Keratinocyte (primary cell): ENCODE results near the gene GZF1.

ENCODE experiments used
- CTCF ChIP-seq, 3 experiments: IDR thresholded peaks in 1 of 3; conservative IDR thresholded peaks in 1 of 3; optimal IDR thresholded peaks in 1 of 3; 2 replicates in 2 of 3; 3 replicates in 1 of 3; pipeline versions ENCODE3 to v1.5.1; 2011; ENCODE audit warnings: low read length in 3 of 3, mild to moderate bottlenecking in 3 of 3, moderate library complexity in 2 of 3, control low read depth in 1 of 3, inconsistent platforms in 1 of 3; ENCODE audit not compliant: insufficient read depth in 2 of 3; ENCODE audit errors: extremely low read depth in 1 of 3
- EZH2 ChIP-seq: IDR thresholded peaks from one replicate; pipeline ENCODE4 v1.6.1; 2012; ENCODE audit warnings: inconsistent platforms, mild to moderate bottlenecking, low read length, moderate library complexity

DNA sequence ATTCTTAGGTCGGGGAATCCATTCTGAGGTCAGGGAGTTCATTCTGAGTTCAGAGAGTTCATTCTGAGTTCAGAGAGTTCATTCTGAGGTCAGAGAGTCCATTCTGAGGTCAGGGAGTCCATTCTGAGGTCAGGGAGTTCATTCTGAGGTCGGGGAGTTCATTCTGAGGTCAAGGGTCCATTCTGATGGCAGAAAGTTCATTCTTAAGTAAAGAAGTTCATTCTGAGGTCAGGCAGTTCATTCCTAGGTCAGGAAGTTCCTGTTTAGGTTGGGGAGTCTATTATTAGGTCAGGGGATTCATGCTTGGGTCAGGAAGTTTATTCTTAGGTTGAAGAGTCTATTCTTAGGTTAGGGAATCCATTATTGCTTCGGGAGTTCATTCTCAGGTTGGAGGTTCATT, 27.9 kb upstream of the GZF1 start:
- TF ChIP-seq CTCF (optimal IDR thresholded peaks at IDR 0.05 in 1 of 3, IDR thresholded peaks at IDR 0.05 in 1 of 3, conservative IDR thresholded peaks at IDR 0.05 in 1 of 3; ENCODE audit: extremely low read depth in 1 of 3, insufficient read depth in 2 of 3, low read length in 3 of 3) = no peak
- TF ChIP-seq EZH2 = no peak
